SJCRH30 (cell line): ENCODE results near the gene CA4. TPM values are rescaled to one million over a fixed set of nuclear protein-coding genes. Genes with fewer than 3 reads are reported as not detected.
"Not testable (repeated sequence)": the region's sequence is repeated elsewhere in the genome, so short reads cannot be mapped to it uniquely, and the experiment has no call there.

ENCODE experiments used
- DNase-seq, 2 experiments: peaks; one replicate each; pipeline ENCODE4 v3.0.0-alpha.2; 2015 to 2020
- H3K27ac ChIP-seq: fragments of 250-450 bp; sonication (Bioruptor Pico); 2 replicates; pipeline ENCODE4 v1.5.1; 2020; ENCODE audit warnings: mild to moderate bottlenecking, moderate library complexity
- H3K27me3 ChIP-seq: fragments of 250-450 bp; sonication (Bioruptor Pico); 2 replicates; pipeline ENCODE4 v1.5.1; 2020; ENCODE audit warnings: mild to moderate bottlenecking, moderate library complexity
- H3K36me3 ChIP-seq: fragments of 250-450 bp; sonication (Bioruptor Pico); 2 replicates; pipeline ENCODE4 v1.5.1; 2020; ENCODE audit warnings: mild to moderate bottlenecking, moderate library complexity
- H3K4me1 ChIP-seq: fragments of 250-450 bp; sonication (Bioruptor Pico); 2 replicates; pipeline ENCODE4 v1.5.1; 2020; ENCODE audit warnings: mild to moderate bottlenecking, moderate library complexity
- H3K4me3 ChIP-seq: fragments of 250-450 bp; sonication (Bioruptor Pico); 2 replicates; pipeline ENCODE4 v1.5.1; 2020; ENCODE audit warnings: mild to moderate bottlenecking, moderate library complexity
- H3K9me3 ChIP-seq: fragments of 250-450 bp; sonication (Bioruptor Pico); replicated peaks from 2 replicates; pipeline ENCODE4 v1.5.1; 2020; ENCODE audit warnings: mild to moderate bottlenecking, moderate library complexity
- total RNA-seq: library from RNA; depleted of rRNA; stranded (reverse); fragments of >200 nt; shearing (Covaris generic); gene quantifications from 2 replicates; pipeline ENCODE4 v1.2.3, GENCODE V29; 2014; rRNA removed

CA4 gene
- total RNA-seq, 1 experiment from 2014 or later = not detected

- not testable (repeated sequence) for DNase-seq, H3K36me3 ChIP-seq, H3K9me3 ChIP-seq, H3K27me3 ChIP-seq, H3K4me1 ChIP-seq, H3K27ac ChIP-seq, H3K4me3 ChIP-seq
These were observed 58.5 kb downstream of the CA4 start for GRCh38 chr17:60208302-60208701.

Other genes with a start within 250 kb of the CA4 start
- gene RNFT1, start 185.2 kb upstream of the CA4 start, total RNA-seq = 13.9 and 15.0 TPM in 2 replicates
- 14.6 and 15.6 TPM in 2 replicates for gene HEATR6, start 71.1 kb upstream of the CA4 start, total RNA-seq
- gene USP32, start 242.2 kb downstream of the CA4 start, total RNA-seq = 29.7 and 31.0 TPM in 2 replicates